OCI-LY7 (cell line): ENCODE results near the gene MIDN. TPM values are rescaled to one million over a fixed set of nuclear protein-coding genes. Genes with fewer than 3 reads are reported as not detected.

Source experiments
- BruUV-seq: library from RNA; stranded (reverse); fragments of 400-500 nt; replicated peaks from 2 replicates; lab custom pipeline; 2021; lab: Mats Ljungman, UMichigan
- CTCF ChIA-PET: fragments of 300-600 bp; sonication (Branson Sonifier 250); formaldehyde crosslinking; loops from one replicate; lab custom pipeline; 2022; ENCODE audit warnings: antibody characterized with exemption; ENCODE audit not compliant: unreplicated experiment; lab: Charles Lee
- POLR2A ChIA-PET: fragments of 300-600 bp; sonication (Branson Sonifier 250); formaldehyde crosslinking; loops from one replicate; lab custom pipeline; 2022; ENCODE audit warnings: antibody characterized with exemption; lab: Charles Lee
- DNase-seq: peaks from one replicate; pipeline ENCODE4 v3.0.0-alpha.2; 2015; ENCODE audit warnings: low spot score
- H2AFZ ChIP-seq: fragments of 200-600 bp; sonication (generic), shearing (Covaris generic); 2 replicates; pipeline ENCODE4 v1.6.1; 2014; ENCODE audit warnings: mild to moderate bottlenecking, antibody characterized with exemption, low read length, moderate library complexity
- H3K27ac ChIP-seq: fragments of 200-600 bp; sonication (generic); 2 replicates; pipeline ENCODE4 v1.5.1; 2014; ENCODE audit warnings: mixed run types, low read depth, mild to moderate bottlenecking, moderate library complexity, low read length, inconsistent platforms; ENCODE audit not compliant: poor library complexity, severe bottlenecking
- H3K36me3 ChIP-seq: fragments of 200-600 bp; sonication (generic); 2 replicates; pipeline ENCODE4 v1.6.1; 2014; ENCODE audit warnings: mild to moderate bottlenecking, antibody characterized with exemption, low read length, moderate library complexity, mixed read lengths; ENCODE audit not compliant: insufficient read depth
- H3K4me1 ChIP-seq: fragments of 200-600 bp; sonication (generic); 2 replicates; pipeline ENCODE4 v1.5.1; 2014; ENCODE audit warnings: mild to moderate bottlenecking, low read length; ENCODE audit not compliant: insufficient read depth, poor library complexity, severe bottlenecking
- H3K4me2 ChIP-seq: fragments of 200-600 bp; sonication (generic); 2 replicates; pipeline ENCODE4 v1.6.1; 2014; ENCODE audit warnings: mild to moderate bottlenecking, low read length
- H3K4me3 ChIP-seq: fragments of 200-600 bp; sonication (generic); 2 replicates; pipeline ENCODE4 v1.5.1; 2014; ENCODE audit warnings: mild to moderate bottlenecking, low read depth, low read length; ENCODE audit not compliant: poor library complexity, severe bottlenecking
- H3K79me2 ChIP-seq: fragments of 200-600 bp; sonication (generic); 2 replicates; pipeline ENCODE4 v1.6.1; 2016; ENCODE audit warnings: low read depth, mild to moderate bottlenecking, low read length, moderate library complexity, mixed read lengths; ENCODE audit not compliant: insufficient read depth
- H3K9me2 ChIP-seq: fragments of 200-600 bp; sonication (generic); 2 replicates; pipeline ENCODE4 v1.6.1; 2016; ENCODE audit warnings: mild to moderate bottlenecking, low read length, mixed read lengths; ENCODE audit not compliant: insufficient read depth
- H3K9me3 ChIP-seq: fragments of 200-600 bp; sonication (generic); 2 replicates; pipeline ENCODE4 v1.6.1; 2014; ENCODE audit warnings: mild to moderate bottlenecking, mixed run types, low read length, mixed read lengths
- H4K20me1 ChIP-seq: fragments of 200-600 bp; sonication (generic); 2 replicates; pipeline ENCODE4 v1.6.1; 2014; ENCODE audit warnings: mild to moderate bottlenecking, antibody characterized with exemption, low read length, moderate library complexity, mixed read lengths; ENCODE audit not compliant: insufficient read depth
- CTCF ChIP-seq: fragments of 200-600 bp; sonication (generic); conservative IDR thresholded peaks from 2 replicates; pipeline ENCODE4 v1.5.1; 2014; ENCODE audit warnings: mild to moderate bottlenecking, antibody characterized with exemption, low read length, moderate library complexity, mixed read lengths
- EZH2phosphoT487 ChIP-seq: fragments of 200-600 bp; sonication (generic); IDR thresholded peaks from 2 replicates; pipeline ENCODE4 v1.6.1; 2018; ENCODE audit warnings: low read depth, borderline replicate concordance, mild to moderate bottlenecking, mixed run types, antibody characterized with exemption, low read length, moderate library complexity, mixed read lengths
- intact Hi-C: fragments of 100-400 bp; cut with micrococcal nuclease; formaldehyde crosslinking; loops from one replicate; pipeline ENCODE4 v1.10.0; 2022; ENCODE audit not compliant: unreplicated experiment
- total RNA-seq, 2 experiments: library from RNA; depleted of rRNA in 1 of 2; stranded (reverse); fragments of >200 nt in 1 of 2; shearing (Covaris generic) in 1 of 2; gene quantifications; 2 replicates each; pipeline ENCODE4 v1.2.3, GENCODE V29; 2014 to 2022

The MIDN gene
- total RNA-seq, 2 experiments from 2014 or later = 20.3 to 70.9 TPM

- no peak overlapping the region for H3K4me2 ChIP-seq
- no peak overlapping the region for H3K27ac ChIP-seq
- no peak for DNase-seq
- H2AFZ ChIP-seq = no peak overlapping the region
- CTCF ChIA-PET = no interaction called here
- POLR2A ChIA-PET = no interaction called here
- H3K9me2 ChIP-seq = no peaks in the 10 kb centered on the region
- no peak for TF ChIP-seq CTCF
- TF ChIP-seq EZH2phosphoT487 = no peak
- H3K36me3 ChIP-seq = peaks cover 23% of the 10 kb centered on the region
- no TSS peak for BruUV-seq
- H3K9me3 ChIP-seq = no peaks in the 10 kb centered on the region
- no peaks in the 10 kb centered on the region for H3K4me1 ChIP-seq
- H4K20me1 ChIP-seq = no peaks in the 10 kb centered on the region
- intact Hi-C loops = no loop called here
- H3K4me3 ChIP-seq = no peak overlapping the region
- no peaks in the 10 kb centered on the region for H3K79me2 ChIP-seq
These were observed 17.4 kb upstream of the MIDN start for GRCh38 chr19:1230783-1231489.

DNA sequence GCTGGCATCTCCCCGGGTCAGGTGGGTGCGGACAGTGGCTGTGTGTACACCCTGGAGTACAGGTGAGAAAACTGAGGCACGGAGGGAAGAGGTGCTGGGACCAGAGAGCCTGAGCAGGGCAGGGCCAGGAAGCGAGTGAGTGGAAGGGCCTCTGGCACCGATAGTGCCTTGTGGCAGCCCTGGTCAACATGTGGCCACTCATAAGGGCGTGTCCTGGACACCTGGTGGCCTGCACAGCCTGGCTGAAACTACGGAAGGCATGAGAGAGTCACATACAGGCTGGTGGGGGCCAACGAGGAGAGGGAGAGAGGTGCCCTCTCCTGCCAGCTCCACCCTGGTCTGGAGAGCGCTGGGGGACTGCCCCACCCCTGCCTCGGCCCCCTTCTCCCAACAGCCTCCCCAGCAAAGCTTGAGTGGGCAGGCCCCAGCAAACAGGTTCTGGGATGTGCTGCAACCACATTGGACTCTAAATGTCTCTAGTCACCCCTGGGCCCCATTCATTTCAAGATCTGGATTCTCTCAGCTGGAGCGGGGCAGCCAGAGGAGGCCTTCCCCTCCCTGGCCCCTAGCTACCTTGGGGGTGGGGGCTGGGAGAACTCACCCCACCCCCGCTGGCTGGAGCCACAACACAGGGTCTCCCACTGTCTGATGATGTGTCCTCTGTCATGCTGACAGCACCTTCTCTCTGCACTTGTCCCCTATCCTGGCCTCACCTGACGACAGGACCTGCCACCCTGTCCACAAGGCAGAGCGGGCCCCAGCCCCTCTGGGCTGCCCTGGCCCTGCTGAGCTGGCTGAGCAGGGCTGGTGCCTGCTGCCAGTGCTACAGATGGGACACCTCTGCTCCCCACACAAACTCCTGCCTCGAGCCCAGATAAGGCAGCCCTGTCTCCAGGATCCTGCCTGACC lies 16.4 kb upstream of the MIDN start:
- intact Hi-C loops = no loop called here
- Histone ChIP-seq H3K9me3 (no peaks in the 10 kb centered on the region), H3K4me1 (no peaks in the 10 kb centered on the region), H3K4me2 (no peak overlapping the region), H3K36me3 (peaks cover 14% of the 10 kb centered on the region), H3K79me2 (no peaks in the 10 kb centered on the region), H4K20me1 (no peaks in the 10 kb centered on the region), H3K9me2 (no peaks in the 10 kb centered on the region), H2AFZ (no peak overlapping the region), H3K27ac (no peak overlapping the region), H3K4me3 (no peak overlapping the region)
- no peak for DNase-seq
- CTCF ChIA-PET = no interaction called here
- TF ChIP-seq EZH2phosphoT487 (no peak), CTCF (no peak)
- BruUV-seq = no TSS peak
- POLR2A ChIA-PET = interaction anchor here (0.5 kb wide), 1 partner anchor 1804 kb away, joined by 4 read pairs; no protein-coding TSS in a partner anchor
